GM06990 (cell line): Measurements from ENCODE around the gene SLITRK5.

Experiments used
- DNase-seq: peaks from one replicate; pipeline ENCODE4 v3.0.0-alpha.2; 2011; ENCODE audit not compliant: insufficient read length; ENCODE audit errors: extremely low read depth
- H3K27me3 ChIP-seq: replicated peaks from 2 replicates; pipeline ENCODE4 v1.6.0; 2011; ENCODE audit warnings: low read length; ENCODE audit not compliant: control insufficient read depth, insufficient read depth
- H3K36me3 ChIP-seq: 2 replicates; pipeline ENCODE4 v1.5.1; 2011; ENCODE audit warnings: low read length; ENCODE audit not compliant: control insufficient read depth, insufficient read depth
- H3K4me3 ChIP-seq: replicated peaks from 2 replicates; pipeline ENCODE4 v1.5.1; 2011; ENCODE audit warnings: low read depth, mild to moderate bottlenecking, control low read depth, low read length
- TF ChIP-seq, protein P1 (sequence below): IDR thresholded peaks from 2 replicates; pipeline ENCODE4 v1.5.1; 2011; ENCODE audit warnings: low read length, control low read depth, mild to moderate bottlenecking, inconsistent platforms; ENCODE audit not compliant: insufficient read depth, poor library complexity, severe bottlenecking

The SLITRK5 gene

GRCh38 chr13:87684850-87685742, 13.9 kb downstream of the SLITRK5 start:
- TF ChIP-seq, protein P1, sequence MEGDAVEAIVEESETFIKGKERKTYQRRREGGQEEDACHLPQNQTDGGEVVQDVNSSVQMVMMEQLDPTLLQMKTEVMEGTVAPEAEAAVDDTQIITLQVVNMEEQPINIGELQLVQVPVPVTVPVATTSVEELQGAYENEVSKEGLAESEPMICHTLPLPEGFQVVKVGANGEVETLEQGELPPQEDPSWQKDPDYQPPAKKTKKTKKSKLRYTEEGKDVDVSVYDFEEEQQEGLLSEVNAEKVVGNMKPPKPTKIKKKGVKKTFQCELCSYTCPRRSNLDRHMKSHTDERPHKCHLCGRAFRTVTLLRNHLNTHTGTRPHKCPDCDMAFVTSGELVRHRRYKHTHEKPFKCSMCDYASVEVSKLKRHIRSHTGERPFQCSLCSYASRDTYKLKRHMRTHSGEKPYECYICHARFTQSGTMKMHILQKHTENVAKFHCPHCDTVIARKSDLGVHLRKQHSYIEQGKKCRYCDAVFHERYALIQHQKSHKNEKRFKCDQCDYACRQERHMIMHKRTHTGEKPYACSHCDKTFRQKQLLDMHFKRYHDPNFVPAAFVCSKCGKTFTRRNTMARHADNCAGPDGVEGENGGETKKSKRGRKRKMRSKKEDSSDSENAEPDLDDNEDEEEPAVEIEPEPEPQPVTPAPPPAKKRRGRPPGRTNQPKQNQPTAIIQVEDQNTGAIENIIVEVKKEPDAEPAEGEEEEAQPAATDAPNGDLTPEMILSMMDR, result no peak
- DNase-seq, result no peak
- no peak overlapping the region for H3K4me3 ChIP-seq
- H3K36me3 ChIP-seq, result no peaks in the 10 kb centered on the region
- no peaks in the 10 kb centered on the region for H3K27me3 ChIP-seq

DNA sequence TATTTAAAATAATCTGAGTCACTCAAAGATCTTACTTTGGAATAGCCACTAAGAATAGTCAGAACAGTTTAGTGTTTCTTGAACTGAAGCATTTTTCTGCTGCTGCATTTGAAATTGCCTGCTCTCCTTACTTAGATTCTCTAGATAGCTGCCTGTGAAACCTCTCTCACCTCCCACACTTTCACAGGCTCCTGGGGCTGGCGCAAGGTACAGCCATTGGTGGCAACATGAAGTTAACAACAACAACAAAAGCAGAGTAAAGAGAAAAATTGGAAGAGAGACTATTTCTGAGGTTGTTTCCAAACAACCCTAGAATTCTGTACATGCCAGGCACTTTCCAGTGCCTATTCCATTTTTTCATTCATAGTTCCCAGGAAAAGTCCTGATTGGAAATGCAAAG, 25.3 kb downstream of the SLITRK5 start:
- H3K27me3 ChIP-seq, result no peaks in the 10 kb centered on the region
- H3K4me3 ChIP-seq, result no peak overlapping the region
- no peaks in the 10 kb centered on the region for H3K36me3 ChIP-seq
- TF ChIP-seq, protein P1, result no peak
- no peak for DNase-seq

DNA sequence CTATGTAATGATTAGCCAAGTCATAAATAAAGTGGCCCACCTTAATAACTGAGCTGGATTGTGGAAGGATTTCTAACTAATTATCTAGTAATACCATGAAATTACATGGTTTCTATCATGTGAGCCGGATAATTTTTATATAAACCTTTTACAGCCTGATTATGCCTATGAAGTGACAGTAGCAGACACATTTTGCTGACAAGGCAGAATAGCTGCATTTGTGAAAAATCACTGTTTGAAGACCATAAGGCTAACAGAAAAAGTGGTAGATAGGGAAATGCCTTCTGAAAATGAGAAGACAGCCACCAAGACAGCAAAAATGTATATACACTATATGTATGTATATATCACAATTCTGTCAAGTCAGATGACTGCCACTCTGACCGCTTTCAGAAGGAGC, 27.1 kb downstream of the SLITRK5 start:
- Histone ChIP-seq H3K4me3 (no peak overlapping the region), H3K27me3 (no peaks in the 10 kb centered on the region)
- TF ChIP-seq, protein P1, result no peak

GRCh38 chr13:87709947-87710346, 38.8 kb downstream of the SLITRK5 start:
- Histone ChIP-seq H3K4me3 (no peak overlapping the region), H3K36me3 (no peaks in the 10 kb centered on the region), H3K27me3 (no peaks in the 10 kb centered on the region)
- no peak for DNase-seq
- TF ChIP-seq, protein P1, result no peak

More for the DNA sequence above, 27.1 kb downstream of the SLITRK5 start:
- no peak for DNase-seq
- H3K36me3 ChIP-seq, result no peaks in the 10 kb centered on the region

DNA sequence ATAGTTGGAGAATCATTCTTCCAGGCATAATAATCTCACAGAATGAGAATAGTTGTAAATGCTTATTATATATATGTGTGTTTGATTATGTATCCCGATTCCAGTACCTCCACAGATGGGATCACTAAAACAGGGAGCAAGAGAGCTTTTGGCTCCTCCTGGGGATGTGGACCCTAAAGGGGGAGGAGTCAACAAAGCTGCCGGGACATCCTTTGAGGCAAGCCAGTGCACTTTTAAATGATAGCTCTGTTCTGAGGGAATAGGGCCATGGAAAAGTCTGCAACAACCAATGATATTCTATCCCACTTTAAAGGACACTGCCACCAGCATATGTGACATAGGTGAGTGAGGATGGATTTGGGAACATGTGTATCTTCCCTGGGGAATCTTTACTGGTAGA, 40.8 kb downstream of the SLITRK5 start:
- Histone ChIP-seq H3K4me3 (no peak overlapping the region), H3K27me3 (no peaks in the 10 kb centered on the region), H3K36me3 (no peaks in the 10 kb centered on the region)
- DNase-seq, result no peak
- TF ChIP-seq, protein P1, result no peak
